GM21717 (cell line): ENCODE data around the gene PLXNB3.
"Not testable (repeated sequence)": the region's sequence is repeated elsewhere in the genome, so short reads cannot be mapped to it uniquely, and the experiment has no call there.

ENCODE experiments used
- ATAC-seq: cut with Tn5 transposase; IDR thresholded peaks from one replicate; pipeline ENCODE4 v1.9.1; 2021; ENCODE audit warnings: mild to moderate bottlenecking, moderate library complexity; ENCODE audit not compliant: unreplicated experiment

PLXNB3 gene

DNA sequence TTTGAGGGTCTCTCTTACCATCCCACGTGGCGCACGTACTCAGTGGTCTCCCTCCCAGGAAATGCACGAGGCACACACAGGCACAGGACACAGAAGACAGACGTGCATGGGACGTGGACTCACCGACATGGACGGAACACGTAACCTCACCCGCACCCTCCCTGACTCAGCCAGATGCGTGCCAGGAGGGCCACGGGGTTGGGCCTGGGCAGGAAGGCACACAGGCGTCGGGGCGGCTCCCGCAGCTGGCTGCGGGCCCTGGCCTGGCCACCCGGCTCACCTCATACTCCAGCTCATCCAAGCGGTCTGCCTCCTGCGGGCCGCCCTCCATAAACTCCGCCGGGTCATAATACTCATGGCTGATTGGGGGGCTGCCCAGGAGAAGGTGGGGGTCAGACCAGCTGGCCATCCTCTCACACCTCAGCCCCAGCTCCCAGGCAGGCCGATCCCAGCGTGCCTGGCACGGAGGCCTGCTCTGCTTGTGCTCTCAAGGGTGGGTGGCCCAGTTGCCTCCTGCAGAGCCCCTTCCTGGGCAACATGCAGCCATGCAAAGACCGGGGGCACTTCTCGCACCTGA, 43.0 kb downstream of the PLXNB3 start:
- ATAC-seq: no peak

DNA sequence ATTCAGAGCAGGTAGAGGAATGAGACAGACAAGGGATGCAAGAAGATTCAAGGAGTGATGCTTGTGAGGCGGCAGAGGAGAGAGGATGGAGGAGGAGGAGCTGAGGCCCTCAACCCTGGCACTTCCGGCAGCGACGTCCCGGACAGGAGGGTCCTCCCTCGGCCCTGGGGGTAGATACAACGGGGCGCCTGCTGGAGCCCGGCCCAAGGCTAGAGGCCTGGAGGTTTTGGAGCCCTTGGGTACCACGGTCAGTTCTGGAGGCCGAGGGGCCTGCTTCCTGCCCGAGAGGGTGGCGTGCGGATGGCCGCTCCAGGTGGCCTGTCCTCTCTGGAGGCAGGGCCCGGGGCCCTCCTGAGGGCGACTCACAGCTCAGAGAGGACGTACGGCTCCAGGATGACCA, 43.9 kb downstream of the PLXNB3 start:
- ATAC-seq: no peak

DNA sequence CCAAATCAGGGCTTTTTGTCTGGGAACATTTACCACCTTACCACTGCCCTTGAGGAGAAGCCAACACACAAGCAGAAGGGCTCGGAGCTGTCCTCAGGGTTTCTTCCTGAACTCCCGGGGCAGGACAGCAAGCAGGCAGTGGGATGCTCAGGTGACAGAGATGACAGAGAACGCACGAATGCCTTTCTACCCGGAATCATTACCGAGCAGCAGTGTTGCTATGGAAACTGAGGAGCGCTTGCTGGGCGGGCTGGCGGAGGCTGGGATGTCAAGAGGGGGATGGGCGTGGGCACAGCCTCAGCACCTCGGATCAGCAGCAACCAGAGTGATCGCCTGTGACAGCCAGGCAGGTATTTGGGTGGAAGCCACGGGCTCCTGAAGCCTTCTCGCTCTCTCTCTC, 48.2 kb downstream of the PLXNB3 start:
- no peak for ATAC-seq

DNA sequence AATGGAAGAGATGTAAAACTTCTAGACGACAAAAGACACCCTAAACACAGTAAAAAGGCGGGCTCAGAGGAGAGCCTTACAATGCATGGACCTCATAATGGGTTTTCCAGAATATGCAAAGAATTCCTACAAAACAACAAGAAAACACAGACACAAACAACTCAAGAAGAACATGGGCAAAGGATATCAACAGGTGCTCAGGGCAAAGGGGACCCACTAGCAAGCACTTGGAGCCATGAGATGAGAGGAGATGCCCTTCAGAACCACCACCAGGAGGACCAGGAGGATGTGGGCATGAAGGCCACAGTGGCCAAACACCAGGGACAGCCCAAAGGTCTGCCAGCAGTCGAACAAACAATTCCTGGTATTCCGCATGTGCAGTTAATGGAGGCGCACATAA, 49.1 kb downstream of the PLXNB3 start:
- ATAC-seq: no peak

DNA sequence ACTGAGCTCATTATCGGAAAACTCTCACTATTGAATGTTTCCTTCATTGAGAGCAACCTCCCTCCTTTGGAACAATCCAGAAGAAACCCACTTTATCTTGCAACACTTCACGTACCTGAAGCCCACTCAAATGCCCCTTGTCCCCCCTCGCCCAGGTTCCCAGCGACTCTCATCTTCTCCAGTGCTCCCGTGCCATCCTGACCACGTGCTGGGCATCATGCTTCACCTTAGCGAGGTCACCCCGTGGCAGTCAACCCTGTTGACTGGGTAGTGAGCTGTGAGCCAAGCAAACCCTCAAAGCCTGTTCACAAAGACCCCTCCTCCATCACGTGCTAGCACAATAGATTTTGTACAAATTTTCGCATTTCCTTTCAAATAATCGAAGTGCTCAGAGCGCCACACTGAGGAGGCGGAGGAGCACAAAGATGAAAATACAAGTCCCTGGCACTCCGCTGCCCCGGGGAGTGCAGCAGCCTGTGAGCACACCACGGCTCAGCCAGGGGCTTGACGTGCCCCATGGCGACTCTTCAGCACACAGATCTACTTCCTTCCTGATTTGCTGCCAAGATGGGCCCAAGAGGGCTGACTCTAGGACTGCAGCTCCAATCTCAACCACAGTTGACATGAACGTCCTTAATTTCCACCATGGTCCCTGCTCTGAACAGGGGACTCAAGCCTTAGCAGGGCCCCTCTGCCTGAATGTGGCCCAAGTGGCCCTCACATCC, 50.7 kb downstream of the PLXNB3 start:
- ATAC-seq: no peak

DNA sequence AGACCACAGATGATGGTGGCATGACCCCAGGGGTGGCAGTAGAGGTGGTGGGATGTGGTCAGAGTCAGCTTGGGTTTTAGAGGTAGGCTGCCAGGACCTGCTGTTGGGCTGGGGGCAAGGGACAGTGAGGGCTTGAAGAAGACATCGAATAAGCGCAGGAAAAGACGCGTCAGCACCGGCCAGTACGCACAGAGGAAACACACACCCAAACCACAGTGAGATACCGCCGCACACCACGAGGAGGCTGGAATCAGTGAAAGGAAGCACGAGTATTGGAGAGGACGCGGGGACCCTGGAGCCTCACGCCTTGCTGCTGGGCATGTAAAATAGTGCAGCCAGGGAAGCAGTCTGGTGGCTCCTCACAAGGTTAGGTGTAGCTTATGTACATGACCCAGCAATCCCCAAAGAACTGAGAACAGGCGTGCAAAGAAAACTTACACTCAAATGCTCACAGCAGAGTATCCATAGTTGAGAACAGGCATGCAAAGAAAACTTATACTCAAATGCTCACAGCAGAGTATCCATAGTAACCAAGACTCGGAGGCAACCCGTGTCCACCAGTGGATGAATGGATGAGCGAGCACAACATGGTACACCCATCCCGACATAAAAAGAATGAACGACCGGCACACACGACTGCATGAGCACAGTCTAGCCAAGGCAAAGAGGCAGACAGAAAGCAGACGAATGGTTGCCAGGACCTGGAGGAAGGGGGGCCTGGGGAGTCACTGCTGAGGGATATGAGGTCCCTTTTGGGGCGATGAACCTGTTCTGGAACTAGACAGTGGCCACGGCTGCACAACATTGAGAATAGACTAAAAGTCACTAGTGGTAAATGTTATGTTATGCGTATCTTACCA, 53.0 kb downstream of the PLXNB3 start:
- no peak for ATAC-seq

DNA sequence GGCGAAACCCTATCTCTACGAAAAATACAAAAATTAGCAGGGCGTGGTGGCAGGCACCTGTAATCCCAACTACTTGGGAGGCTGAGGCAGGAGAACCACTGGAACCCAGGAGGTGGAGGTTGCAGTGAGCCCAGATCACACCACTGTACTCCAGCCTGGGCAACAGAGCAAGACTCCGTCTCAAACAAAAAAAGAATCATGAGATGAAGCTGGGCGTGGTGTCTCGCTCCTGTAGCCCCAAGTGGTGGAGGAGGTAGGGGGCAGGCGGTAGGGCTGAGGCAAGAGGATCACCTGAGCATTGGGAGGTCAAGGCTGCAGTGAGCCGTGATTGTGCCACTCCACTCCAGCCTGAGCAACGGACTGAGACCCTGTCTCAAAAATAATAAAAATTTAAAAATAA, 54.0 kb downstream of the PLXNB3 start:
- ATAC-seq: not testable (repeated sequence)

DNA sequence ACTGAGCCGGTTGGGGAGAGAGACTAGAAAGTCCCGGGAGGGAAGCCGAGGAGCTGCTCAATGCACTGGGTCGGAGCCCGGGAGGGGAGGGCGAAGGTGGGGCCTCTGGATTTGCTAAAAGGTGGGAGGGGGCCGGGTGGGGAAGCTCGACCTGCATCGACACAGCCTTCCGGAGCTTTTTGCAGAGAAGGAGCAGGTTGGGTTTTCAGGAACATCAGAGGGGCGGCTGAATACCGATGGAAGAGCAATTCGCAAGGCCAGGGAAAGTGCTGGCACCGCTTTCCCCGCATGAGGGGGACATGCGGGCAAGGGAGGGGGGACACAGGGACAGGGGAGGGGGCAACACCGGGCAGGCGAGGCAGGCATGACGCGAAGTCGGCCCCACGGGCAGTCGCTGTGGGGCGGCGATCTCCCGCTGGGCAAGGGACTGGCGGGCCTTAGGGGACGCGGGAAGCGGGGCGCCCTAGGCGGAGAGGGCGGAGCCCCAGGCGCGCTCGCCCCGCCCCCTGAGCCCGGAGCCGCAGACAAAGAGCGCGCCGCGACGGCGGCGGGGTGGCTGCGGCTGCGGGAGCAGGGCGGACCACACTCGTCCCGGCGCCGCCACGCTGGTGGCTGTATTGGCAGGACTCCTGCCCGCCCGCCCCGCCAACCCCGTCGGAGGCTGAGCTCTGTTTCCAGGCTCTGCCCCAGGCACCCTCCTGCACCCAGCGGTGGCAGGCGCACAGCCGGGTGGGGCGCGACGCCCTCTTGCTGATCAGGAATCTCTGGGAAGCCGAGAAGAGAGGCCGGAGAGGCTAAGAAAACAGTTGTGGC, 54.7 kb downstream of the PLXNB3 start:
- no peak for ATAC-seq

DNA sequence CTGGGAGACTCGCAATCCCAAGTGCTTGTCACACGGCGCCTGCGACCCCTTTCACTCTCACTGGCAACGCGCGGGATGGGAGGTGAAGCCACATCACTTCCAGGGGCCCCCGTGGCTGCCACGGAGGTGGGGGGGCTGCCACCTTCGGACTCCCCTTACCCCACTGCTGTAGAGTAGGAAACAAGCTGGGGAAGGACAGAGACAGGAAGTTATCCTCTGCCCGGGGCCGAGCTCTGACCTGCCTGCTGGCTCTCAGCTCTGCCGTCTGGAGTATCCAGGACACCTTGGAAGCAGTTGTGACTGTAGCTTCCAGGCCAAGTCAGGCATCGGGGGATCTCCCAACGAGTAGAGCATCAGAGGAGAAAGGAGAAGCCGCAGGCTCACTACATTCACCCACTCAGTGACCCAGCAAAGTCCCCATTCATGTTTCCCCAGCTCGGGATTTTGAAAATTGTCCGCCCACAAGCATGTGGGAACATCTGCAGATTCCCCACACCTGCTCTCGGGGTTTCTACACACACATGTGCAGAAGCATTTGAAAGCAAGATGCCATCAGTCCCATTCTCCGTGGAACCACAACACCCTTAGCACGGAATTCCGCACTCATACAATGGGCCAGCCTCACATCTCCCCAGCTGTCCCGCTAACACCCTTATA, 55.5 kb downstream of the PLXNB3 start:
- ATAC-seq: no peak

DNA sequence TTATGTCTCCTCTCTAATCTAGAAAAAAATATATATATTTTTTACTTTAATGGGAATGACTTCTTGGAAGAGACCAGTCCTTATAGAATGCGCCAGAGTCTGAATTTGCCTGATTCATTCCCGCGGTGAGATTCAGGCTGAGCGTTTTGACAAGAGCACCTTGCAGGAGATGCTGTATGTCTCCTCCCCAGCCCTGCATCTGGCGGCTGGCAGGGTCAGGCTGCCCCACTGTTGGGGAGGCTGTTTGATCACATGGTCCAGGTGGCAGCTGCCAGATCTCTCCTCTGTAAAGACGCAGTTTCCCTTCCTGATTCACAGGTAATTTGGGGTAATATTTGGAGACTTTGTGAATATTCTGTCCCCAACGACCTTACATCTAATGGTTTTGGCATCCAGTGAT, 56.6 kb downstream of the PLXNB3 start:
- ATAC-seq: no peak

DNA sequence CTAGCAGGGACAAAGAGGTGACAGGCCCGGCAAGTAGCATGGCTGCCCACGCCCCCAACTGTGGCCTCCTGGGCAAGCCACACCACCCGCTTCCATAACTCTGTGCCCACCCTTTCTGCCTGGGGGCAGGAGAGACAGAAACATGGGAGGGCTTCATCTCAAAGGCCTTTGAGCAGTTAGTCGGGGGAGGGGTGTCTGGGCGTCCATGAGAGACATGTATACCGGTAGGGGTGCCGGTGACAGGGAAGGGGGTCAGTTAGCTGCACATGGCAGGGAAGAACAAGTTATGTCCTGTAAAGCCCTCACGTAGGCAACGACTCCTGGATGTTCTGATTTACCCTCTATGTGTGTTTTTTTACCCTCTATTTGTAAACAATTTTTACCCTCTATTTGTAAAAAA, 57.0 kb downstream of the PLXNB3 start:
- ATAC-seq: no peak

DNA sequence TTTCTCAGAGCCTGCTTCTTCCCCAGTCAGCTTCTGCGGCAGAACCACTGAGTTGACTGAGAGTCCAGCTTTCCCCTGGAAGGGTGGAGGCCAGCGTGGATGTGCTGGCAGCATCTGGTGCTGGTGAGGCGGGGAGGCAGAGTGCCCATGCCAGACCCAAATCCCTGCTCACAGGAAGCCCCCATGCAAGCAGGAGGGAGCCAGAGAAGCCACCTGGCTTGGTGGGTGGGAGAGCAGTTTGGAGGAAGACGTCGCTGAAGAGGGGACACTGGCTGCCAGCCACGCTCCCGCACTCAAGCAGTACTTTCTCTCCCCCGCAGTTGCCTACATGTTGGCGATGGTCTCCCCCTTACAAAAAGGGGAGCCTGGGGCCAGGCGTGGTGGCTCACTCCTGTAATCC, 60.3 kb downstream of the PLXNB3 start:
- no peak for ATAC-seq

DNA sequence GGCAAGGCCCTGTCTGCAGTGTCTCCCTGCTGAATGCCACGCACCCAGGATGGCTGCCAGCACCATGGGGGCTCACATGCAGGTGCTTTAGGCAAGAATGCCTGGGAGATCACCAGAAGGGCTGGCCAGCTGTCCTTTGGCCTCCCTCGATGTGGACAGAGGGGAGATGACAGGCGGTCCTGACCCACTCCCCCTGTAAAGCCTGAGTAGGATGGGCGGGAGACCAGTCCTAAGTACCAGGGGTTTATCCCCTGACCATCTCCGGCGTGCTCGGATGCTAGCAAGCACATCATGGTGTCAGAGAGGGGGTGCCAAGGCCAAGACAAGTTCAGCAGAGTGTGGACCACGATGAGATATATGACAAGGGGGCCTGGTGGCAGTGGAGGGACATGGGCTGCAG, 61.0 kb downstream of the PLXNB3 start:
- ATAC-seq: no peak
